Cerebellar nuclear complex (tissue), 1 donor: ENCODE data around the gene DNAJC5.
"Not testable (repeated sequence)": the region's sequence is repeated elsewhere in the genome, so short reads cannot be mapped to it uniquely, and the experiment has no call there.

ENCODE experiments used
- DNase-seq, 2 experiments: peaks; one replicate each; lab custom pipeline; 2025; lab: John Stamatoyannopoulos, UW

DNAJC5 gene

DNA sequence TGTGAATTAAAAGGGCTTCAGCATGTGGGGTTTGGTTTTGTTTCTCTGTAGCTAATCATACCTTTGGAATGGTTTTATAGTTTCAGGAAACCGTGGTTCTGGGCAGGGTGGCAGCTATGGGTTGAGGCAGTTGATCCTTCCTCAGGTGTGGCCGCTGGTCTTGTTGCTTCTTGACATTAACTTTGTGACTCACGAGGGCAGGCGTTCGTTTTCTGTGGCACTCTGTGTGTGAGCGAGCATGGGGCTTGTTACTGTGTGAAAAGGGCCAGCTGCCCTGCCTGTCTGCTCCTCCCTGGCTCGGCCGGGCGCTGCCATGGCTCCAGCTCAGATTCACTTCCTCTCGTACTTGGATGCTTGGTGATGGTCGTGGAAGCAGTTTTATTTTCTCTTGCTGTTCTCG lies 16.2 kb downstream of the DNAJC5 start:
- no peak for DNase-seq

DNA sequence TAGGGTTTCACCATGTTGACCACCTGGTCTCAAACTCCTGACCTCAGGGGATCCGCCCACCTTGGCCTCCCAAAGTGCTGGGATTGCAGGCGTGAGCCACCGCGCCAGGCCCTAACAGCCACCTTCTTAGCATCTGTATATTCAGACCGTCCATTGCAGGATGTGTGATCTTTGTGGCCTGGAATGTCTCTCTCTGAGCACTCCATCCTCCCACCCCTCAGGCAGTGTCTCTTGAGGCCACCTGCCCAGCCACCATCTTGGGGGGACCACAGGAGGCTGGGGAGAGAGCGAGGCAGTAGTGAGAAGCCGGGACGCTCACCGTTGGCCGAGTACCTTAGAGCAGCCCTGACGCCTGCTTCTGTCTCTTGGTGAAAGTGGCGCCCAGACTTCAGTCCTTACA lies 18.8 kb downstream of the DNAJC5 start:
- no peak for DNase-seq

DNA sequence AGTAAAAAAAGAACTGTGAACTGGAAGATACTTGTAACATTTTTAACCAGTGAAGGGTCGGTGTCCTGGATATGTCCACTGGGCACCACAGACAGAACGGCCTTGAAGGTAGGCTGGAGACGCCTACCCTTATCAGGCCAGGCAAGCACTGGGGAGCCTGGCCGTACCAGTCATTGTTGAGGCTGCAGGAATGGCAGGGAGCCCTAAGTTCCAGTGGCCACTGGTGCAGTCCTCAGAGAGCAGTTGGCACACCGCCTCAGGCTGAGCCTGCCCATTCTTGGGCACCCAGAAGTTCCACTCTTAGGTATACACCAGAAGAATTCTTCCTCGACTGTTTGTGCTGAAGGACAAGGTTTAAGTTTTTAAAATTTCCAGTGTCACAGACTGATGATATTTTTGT lies 20.5 kb downstream of the DNAJC5 start:
- no peak for DNase-seq

GRCh38 chr20:63916371-63916939 lies 21.5 kb downstream of the DNAJC5 start:
- not testable (repeated sequence) for DNase-seq

- DNase-seq: no peak
These were observed 22.9 kb downstream of the DNAJC5 start for GRCh38 chr20:63917811-63918210.

- DNase-seq: no peak
These were observed 24.2 kb downstream of the DNAJC5 start for GRCh38 chr20:63919130-63919529.

- no peak for DNase-seq
These were observed 25.3 kb downstream of the DNAJC5 start for GRCh38 chr20:63920226-63920625.

GRCh38 chr20:63923651-63924050 lies 28.7 kb downstream of the DNAJC5 start:
- no peak for DNase-seq

- no peak for DNase-seq
These were observed 29.3 kb downstream of the DNAJC5 start for GRCh38 chr20:63924241-63924640.

DNA sequence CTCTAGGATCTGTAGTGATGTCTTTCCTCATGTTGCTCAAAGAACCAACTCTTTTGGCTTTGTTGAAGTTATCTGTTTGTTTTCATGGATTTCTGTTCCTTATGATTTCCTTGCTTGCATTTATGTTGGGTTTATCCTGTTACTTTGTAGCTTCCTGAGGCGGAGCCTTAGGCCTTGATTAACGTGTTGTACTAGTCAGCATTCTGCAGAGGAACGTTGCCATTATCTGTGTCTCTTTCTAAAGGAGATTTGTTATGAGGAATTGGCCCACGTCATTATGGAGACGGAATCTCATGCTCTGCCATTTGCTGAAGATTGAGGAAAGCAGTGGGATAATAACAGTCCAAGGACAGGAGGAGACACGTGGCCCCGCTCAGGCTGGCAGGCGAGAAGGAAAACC lies 31.4 kb downstream of the DNAJC5 start:
- no peak for DNase-seq

- DNase-seq: no peak
These were observed 34.1 kb downstream of the DNAJC5 start for GRCh38 chr20:63929071-63929470.

DNA sequence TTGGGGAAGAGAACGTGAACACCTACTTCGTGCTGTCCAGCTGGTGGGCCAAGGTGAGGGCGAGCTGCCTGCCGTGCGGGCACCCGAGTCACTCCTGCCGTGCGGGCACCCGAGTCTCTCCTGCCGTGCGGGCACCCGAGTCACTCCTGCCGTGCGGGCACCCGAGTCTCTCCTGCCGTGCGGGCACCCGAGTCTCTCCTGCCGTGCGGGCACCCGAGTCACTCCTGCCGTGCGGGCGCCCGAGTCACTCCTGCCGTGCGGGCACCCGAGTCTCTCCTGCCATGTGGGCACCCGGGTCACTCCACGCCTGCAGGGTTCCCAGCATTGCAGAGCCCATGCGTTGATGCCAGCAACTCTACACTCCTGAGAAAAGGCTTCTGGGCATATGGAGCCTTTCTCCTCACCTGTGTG lies 34.6 kb downstream of the DNAJC5 start:
- DNase-seq: not testable (repeated sequence)

GRCh38 chr20:63930971-63931553 lies 36.1 kb downstream of the DNAJC5 start:
- DNase-seq: no peak

GRCh38 chr20:63931735-63932134 lies 36.8 kb downstream of the DNAJC5 start:
- no peak for DNase-seq

DNA sequence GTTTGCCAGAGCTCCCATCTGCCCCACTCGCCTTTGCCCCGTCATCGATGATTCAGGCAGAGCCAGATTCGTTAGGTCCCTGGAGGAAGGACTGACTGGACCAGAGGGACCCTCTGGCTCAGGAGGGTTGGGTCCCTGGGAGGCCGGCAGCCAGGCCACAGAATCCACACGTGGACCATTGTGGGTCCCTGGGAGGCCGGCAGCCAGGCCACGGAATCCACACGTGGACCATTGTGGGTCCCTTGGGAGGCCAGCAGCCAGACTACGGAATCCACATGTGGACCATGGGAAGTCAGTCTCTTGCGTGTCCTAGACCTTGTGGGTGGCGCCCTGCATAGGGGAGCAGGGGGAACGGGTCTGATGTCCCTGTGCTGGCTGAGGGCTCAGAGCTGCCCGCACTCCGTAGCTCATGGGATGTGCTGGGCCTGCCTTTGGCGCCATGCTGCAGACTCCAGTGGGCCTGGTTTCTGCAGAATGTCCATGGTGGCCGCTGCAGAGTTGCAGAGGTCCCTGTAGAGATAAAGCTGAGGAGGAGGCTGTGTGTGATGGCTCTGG lies 37.8 kb downstream of the DNAJC5 start:
- no peak for DNase-seq

- no peak for DNase-seq
These were observed 38.7 kb downstream of the DNAJC5 start for GRCh38 chr20:63933646-63934045.

DNA sequence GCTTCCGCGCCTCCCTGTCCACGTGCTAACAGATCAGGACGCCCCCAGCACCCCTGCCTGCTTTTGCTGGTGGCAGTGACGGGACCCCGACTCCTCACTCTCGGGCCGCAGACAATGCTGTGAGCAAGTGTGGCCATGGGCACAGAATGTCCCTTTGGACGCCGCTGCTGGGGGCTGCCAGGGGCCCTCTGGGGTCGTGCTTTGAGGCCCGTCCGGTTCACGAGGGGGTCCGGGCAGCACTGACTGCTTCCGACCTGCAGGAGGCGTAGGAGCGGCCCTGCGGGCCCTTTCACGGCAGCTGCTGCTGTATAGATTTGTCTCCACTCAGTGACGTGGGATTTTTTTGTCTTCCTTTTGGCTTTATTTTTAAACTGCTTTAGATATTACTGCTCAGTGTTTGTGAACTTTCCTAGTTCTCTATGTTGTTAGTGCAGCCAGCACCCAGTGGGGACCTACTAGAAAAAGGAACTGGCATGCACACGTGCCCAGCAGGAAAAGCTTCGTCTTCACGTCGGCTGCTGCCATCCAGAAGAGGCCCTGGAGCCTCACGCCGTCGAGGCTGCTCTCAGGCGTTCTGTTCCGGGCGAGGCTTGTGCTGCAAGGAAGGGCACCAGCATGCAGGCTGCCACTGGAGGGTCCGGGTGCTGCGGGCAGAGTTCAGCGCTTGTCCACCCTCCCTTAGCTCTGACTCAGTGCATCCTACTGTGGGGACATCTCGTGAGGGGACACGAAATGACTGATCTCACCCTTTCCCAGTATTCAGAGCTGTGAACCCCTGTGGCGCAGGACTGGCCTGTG lies 39.5 kb downstream of the DNAJC5 start:
- no peak for DNase-seq

DNA sequence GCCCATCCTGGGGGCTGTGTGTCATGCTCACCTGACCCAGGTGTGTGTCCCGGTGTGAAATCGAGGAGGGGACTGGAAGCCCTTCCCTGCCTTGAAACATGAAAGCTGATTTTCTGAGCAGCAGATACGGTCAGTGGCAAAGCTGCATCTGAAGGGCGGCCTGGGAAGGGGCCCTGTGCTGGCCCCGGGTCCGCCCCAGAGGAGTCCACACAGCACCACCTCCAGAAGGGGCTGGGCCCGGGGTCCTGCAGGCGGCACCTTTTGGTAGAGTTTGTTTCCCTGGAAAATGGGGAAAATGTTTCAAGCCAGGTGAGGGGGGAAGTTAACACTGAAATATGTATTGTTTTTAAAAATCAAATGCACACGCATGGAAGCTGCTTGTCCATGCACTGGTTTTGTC lies 40.5 kb downstream of the DNAJC5 start:
- no peak for DNase-seq

GRCh38 chr20:63937596-63937995 lies 42.7 kb downstream of the DNAJC5 start:
- DNase-seq: no peak

DNA sequence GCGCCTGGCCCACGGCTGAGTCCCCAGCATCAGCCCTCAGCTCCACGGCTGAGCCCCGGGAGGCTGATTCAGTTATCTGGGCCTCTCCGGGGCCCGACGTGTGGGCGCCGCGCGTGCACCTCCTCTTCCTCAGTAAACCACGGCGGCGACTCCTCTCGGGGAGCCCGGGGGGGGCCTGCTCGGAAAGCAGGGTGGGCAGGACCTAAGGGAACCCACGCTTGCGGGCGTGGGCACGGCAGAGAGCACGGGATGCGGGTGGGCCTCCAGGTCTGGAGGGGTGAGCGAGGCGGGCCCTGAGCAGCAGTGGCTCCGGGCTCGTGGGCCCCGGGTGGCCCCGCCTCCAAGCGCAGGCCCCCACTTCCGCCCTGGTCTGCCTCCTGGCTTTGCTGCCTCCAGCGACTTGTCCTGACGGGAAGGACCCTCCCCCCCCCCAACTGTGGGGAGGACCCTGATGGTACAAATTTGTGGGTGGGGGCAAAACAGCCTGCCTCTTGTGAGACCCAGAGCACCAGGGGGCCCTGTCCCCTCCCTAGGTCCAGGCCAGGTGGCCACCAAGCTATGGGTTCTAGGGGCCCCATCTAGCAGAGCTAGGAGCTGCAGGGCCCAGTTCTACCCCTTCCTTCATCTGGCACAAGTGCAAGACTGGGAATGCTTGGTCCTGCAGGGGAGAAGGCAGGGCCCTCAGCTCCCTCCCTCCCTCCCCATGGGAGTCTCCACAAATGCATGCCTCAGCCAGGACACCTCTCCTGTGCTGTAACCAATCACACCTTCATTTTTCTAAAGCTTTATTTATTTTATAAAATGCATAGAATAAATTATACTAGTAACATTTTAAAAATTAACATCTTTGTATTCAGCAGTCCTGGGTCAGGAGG lies 44.4 kb downstream of the DNAJC5 start:
- DNase-seq: no peak

DNA sequence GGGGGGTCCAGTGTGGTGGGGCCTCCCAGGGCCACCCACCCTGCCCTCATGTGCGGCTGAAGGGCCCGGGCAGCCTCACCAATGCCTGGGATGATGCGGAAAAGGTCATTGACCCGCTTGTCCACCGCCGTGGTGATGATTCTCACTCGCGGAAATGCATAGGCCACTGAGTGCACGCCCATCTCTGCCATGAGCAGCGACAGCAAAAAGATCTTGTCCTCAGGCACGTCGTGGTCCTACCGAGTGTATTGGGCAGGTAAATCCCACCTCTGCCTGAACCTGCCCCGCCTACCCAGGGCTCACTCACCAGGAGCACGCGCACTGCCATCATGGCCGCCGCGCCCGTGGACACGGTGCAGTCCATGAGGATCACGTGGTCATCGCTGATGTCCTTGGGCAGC lies 45.1 kb downstream of the DNAJC5 start:
- no peak for DNase-seq
